OCI-LY7 (cell line): Measurements from ENCODE around the gene SPOP. TPM values are rescaled to one million over a fixed set of nuclear protein-coding genes. Genes with fewer than 3 reads are reported as not detected.

Experiments used
- BruUV-seq: library from RNA; stranded (reverse); fragments of 400-500 nt; replicated peaks from 2 replicates; lab custom pipeline; 2021; lab: Mats Ljungman, UMichigan
- CTCF ChIA-PET: fragments of 300-600 bp; sonication (Branson Sonifier 250); formaldehyde crosslinking; loops from one replicate; lab custom pipeline; 2022; ENCODE audit warnings: antibody characterized with exemption; ENCODE audit not compliant: unreplicated experiment; lab: Charles Lee
- POLR2A ChIA-PET: fragments of 300-600 bp; sonication (Branson Sonifier 250); formaldehyde crosslinking; loops from one replicate; lab custom pipeline; 2022; ENCODE audit warnings: antibody characterized with exemption; lab: Charles Lee
- DNase-seq: peaks from one replicate; pipeline ENCODE4 v3.0.0-alpha.2; 2015; ENCODE audit warnings: low spot score
- H2AFZ ChIP-seq: fragments of 200-600 bp; sonication (generic), shearing (Covaris generic); 2 replicates; pipeline ENCODE4 v1.6.1; 2014; ENCODE audit warnings: mild to moderate bottlenecking, antibody characterized with exemption, low read length, moderate library complexity
- H3K27ac ChIP-seq: fragments of 200-600 bp; sonication (generic); 2 replicates; pipeline ENCODE4 v1.5.1; 2014; ENCODE audit warnings: mixed run types, low read depth, mild to moderate bottlenecking, moderate library complexity, low read length, inconsistent platforms; ENCODE audit not compliant: poor library complexity, severe bottlenecking
- H3K36me3 ChIP-seq: fragments of 200-600 bp; sonication (generic); 2 replicates; pipeline ENCODE4 v1.6.1; 2014; ENCODE audit warnings: mild to moderate bottlenecking, antibody characterized with exemption, low read length, moderate library complexity, mixed read lengths; ENCODE audit not compliant: insufficient read depth
- H3K4me1 ChIP-seq: fragments of 200-600 bp; sonication (generic); 2 replicates; pipeline ENCODE4 v1.5.1; 2014; ENCODE audit warnings: mild to moderate bottlenecking, low read length; ENCODE audit not compliant: insufficient read depth, poor library complexity, severe bottlenecking
- H3K4me2 ChIP-seq: fragments of 200-600 bp; sonication (generic); 2 replicates; pipeline ENCODE4 v1.6.1; 2014; ENCODE audit warnings: mild to moderate bottlenecking, low read length
- H3K4me3 ChIP-seq: fragments of 200-600 bp; sonication (generic); 2 replicates; pipeline ENCODE4 v1.5.1; 2014; ENCODE audit warnings: mild to moderate bottlenecking, low read depth, low read length; ENCODE audit not compliant: poor library complexity, severe bottlenecking
- H3K79me2 ChIP-seq: fragments of 200-600 bp; sonication (generic); 2 replicates; pipeline ENCODE4 v1.6.1; 2016; ENCODE audit warnings: low read depth, mild to moderate bottlenecking, low read length, moderate library complexity, mixed read lengths; ENCODE audit not compliant: insufficient read depth
- H3K9me2 ChIP-seq: fragments of 200-600 bp; sonication (generic); 2 replicates; pipeline ENCODE4 v1.6.1; 2016; ENCODE audit warnings: mild to moderate bottlenecking, low read length, mixed read lengths; ENCODE audit not compliant: insufficient read depth
- H3K9me3 ChIP-seq: fragments of 200-600 bp; sonication (generic); 2 replicates; pipeline ENCODE4 v1.6.1; 2014; ENCODE audit warnings: mild to moderate bottlenecking, mixed run types, low read length, mixed read lengths
- H4K20me1 ChIP-seq: fragments of 200-600 bp; sonication (generic); 2 replicates; pipeline ENCODE4 v1.6.1; 2014; ENCODE audit warnings: mild to moderate bottlenecking, antibody characterized with exemption, low read length, moderate library complexity, mixed read lengths; ENCODE audit not compliant: insufficient read depth
- CTCF ChIP-seq: fragments of 200-600 bp; sonication (generic); conservative IDR thresholded peaks from 2 replicates; pipeline ENCODE4 v1.5.1; 2014; ENCODE audit warnings: mild to moderate bottlenecking, antibody characterized with exemption, low read length, moderate library complexity, mixed read lengths
- EZH2phosphoT487 ChIP-seq: fragments of 200-600 bp; sonication (generic); IDR thresholded peaks from 2 replicates; pipeline ENCODE4 v1.6.1; 2018; ENCODE audit warnings: low read depth, borderline replicate concordance, mild to moderate bottlenecking, mixed run types, antibody characterized with exemption, low read length, moderate library complexity, mixed read lengths
- intact Hi-C: fragments of 100-400 bp; cut with micrococcal nuclease; formaldehyde crosslinking; loops from one replicate; pipeline ENCODE4 v1.10.0; 2022; ENCODE audit not compliant: unreplicated experiment
- total RNA-seq, 2 experiments: library from RNA; depleted of rRNA in 1 of 2; stranded (reverse); fragments of >200 nt in 1 of 2; shearing (Covaris generic) in 1 of 2; gene quantifications; 2 replicates each; pipeline ENCODE4 v1.2.3, GENCODE V29; 2014 to 2022

Gene SPOP
- total RNA-seq, 2 experiments from 2014 or later = 37.8 to 69.0 TPM

GRCh38 chr17:49565948-49566491 lies 111.9 kb downstream of the SPOP start:
- Histone ChIP-seq H3K4me3 (no peak overlapping the region), H3K4me2 (no peak overlapping the region), H3K36me3 (no peaks in the 10 kb centered on the region), H3K9me2 (no peaks in the 10 kb centered on the region), H3K79me2 (no peaks in the 10 kb centered on the region), H2AFZ (no peak overlapping the region), H4K20me1 (no peaks in the 10 kb centered on the region), H3K27ac (no peak overlapping the region), H3K9me3 (no peaks in the 10 kb centered on the region), H3K4me1 (no peaks in the 10 kb centered on the region)
- DNase-seq = no peak
- TF ChIP-seq CTCF (no peak), EZH2phosphoT487 (no peak)
- ChIA-PET POLR2A (no interaction called here), CTCF (no interaction called here)
- intact Hi-C loops = no loop called here
- no TSS peak for BruUV-seq

- Histone ChIP-seq H4K20me1 (no peaks in the 10 kb centered on the region), H3K9me3 (no peaks in the 10 kb centered on the region), H3K4me2 (no peak overlapping the region), H3K9me2 (no peaks in the 10 kb centered on the region), H3K36me3 (no peaks in the 10 kb centered on the region), H3K79me2 (no peaks in the 10 kb centered on the region), H3K4me3 (no peak overlapping the region), H2AFZ (no peak overlapping the region), H3K4me1 (no peaks in the 10 kb centered on the region), H3K27ac (no peak overlapping the region)
- intact Hi-C loops = no loop called here
- DNase-seq = no peak
- BruUV-seq = no TSS peak
- TF ChIP-seq EZH2phosphoT487 (no peak), CTCF (no peak)
- CTCF ChIA-PET = no interaction called here
- POLR2A ChIA-PET = no interaction called here
These were observed 113.3 kb downstream of the SPOP start for GRCh38 chr17:49564638-49565037.

GRCh38 chr17:49557312-49558024 lies 120.4 kb downstream of the SPOP start:
- no TSS peak for BruUV-seq
- no peak overlapping the region for H3K27ac ChIP-seq
- TF ChIP-seq EZH2phosphoT487 (no peak), CTCF (peak; percentile 85)
- H3K9me2 ChIP-seq = no peaks in the 10 kb centered on the region
- no peak overlapping the region for H3K4me3 ChIP-seq
- H3K4me2 ChIP-seq = no peak overlapping the region
- H2AFZ ChIP-seq = no peak overlapping the region
- H3K4me1 ChIP-seq = peaks cover 3% of the 10 kb centered on the region
- H3K9me3 ChIP-seq = no peaks in the 10 kb centered on the region
- intact Hi-C loops = loop anchor here (2.0 kb wide), 2 partner anchors 63 to 243 kb away; partner anchors contain the start of gene NGFR
- CTCF ChIA-PET = interaction anchor here (0.5 to 0.8 kb wide), 6 partner anchors 10 to 1097 kb away, joined by 3 to 5 read pairs (median 3); no protein-coding TSS in a partner anchor
- H3K36me3 ChIP-seq = no peaks in the 10 kb centered on the region
- POLR2A ChIA-PET = no interaction called here
- H3K79me2 ChIP-seq = no peaks in the 10 kb centered on the region
- no peaks in the 10 kb centered on the region for H4K20me1 ChIP-seq
- DNase-seq = peak; percentile 65
